K562 (cell line): Measurements from ENCODE around the gene IL26. TPM values are rescaled to one million over a fixed set of nuclear protein-coding genes. Genes with fewer than 3 reads are reported as not detected.

Experiments
- ATAC-seq: fragments of 200-7000 bp; cut with Tn5 transposase; 3 replicates; pipeline ENCODE4 v1.9.1; 2020; ENCODE audit warnings: moderate library complexity
- BruUV-seq: library from RNA; stranded (reverse); fragments of 400-500 nt; replicated peaks from 2 replicates; lab custom pipeline; 2021; lab: Mats Ljungman, UMichigan
- CTCF ChIA-PET: fragments of 300-600 bp; formaldehyde crosslinking; extraction: SDS; loops from one replicate; lab custom pipeline; 2021; ENCODE audit warnings: low intra/inter-chr PET ratio; lab: Yijun Ruan, JAX
- POLR2A ChIA-PET: fragments of 300-600, 350-650 bp; sonication (Branson Sonifier 250); formaldehyde crosslinking; extraction: SDS; loops from one replicate; lab custom pipeline; 2021; ENCODE audit warnings: antibody characterized with exemption, inconsistent platforms; lab: Yijun Ruan, JAX
- DNase-seq, 4 experiments: peaks; one replicate each; pipeline versions ENCODE4 v3.0.0 to v3.0.0-alpha.2; 2011 to 2018; ENCODE audit warnings: low spot score in 3 of 4, mixed read lengths in 3 of 4; ENCODE audit errors: extremely low read depth in 1 of 4
- FAIRE-seq: peaks from 2 replicates; lab custom pipeline; 2011; peaks lifted over from hg19 to GRCh38; lab: Jason Lieb, UNC
- H2AFZ ChIP-seq: 2 replicates; pipeline ENCODE4 v1.6.0; 2011; ENCODE audit warnings: low read depth, low read length, control low read depth, inconsistent platforms
- H3K27ac ChIP-seq: fragments of 200-600 bp; 3 replicates; pipeline ENCODE4 v1.8.0; 2011; ENCODE audit warnings: low read depth, mild to moderate bottlenecking, control low read depth, inconsistent platforms, low read length, moderate library complexity, mixed read lengths; ENCODE audit errors: extremely low read depth
- H3K27me3 ChIP-seq, 2 experiments: fragments of 300-600 bp in 1 of 2; 2 replicates in 1 of 2; 3 replicates in 1 of 2; pipeline versions ENCODE4 v1.6.0 to v1.8.0; 2011; ENCODE audit warnings: inconsistent platforms in 2 of 2, low read length in 2 of 2, mild to moderate bottlenecking in 1 of 2, mixed read lengths in 1 of 2, moderate library complexity in 1 of 2; ENCODE audit not compliant: control insufficient read depth in 2 of 2, insufficient read depth in 2 of 2
- H3K36me3 ChIP-seq: fragments of 300-600 bp; 3 replicates; pipeline ENCODE4 v1.8.0; 2011; ENCODE audit warnings: mild to moderate bottlenecking, low read length, inconsistent platforms; ENCODE audit not compliant: control insufficient read depth, insufficient read depth
- H3K4me1 ChIP-seq, 2 experiments: fragments of 200-600 bp in 1 of 2; replicated peaks in 1 of 2; 2 replicates in 1 of 2; 3 replicates in 1 of 2; pipeline versions ENCODE4 v1.5.1 to v1.8.0; 2011; ENCODE audit warnings: inconsistent platforms in 2 of 2, low read length in 2 of 2, mild to moderate bottlenecking in 1 of 2, mixed read lengths in 1 of 2, moderate library complexity in 1 of 2; ENCODE audit not compliant: control insufficient read depth in 2 of 2, insufficient read depth in 2 of 2
- H3K4me2 ChIP-seq: 2 replicates; pipeline ENCODE4 v1.6.1; 2011; ENCODE audit warnings: low read length, control low read depth, inconsistent platforms, mixed read lengths; ENCODE audit not compliant: insufficient read depth
- H3K4me3 ChIP-seq: fragments of 200-600 bp; sonication (generic), shearing (Covaris generic); 2 replicates; pipeline ENCODE4 v1.5.1; 2016; ENCODE audit warnings: control low read depth, inconsistent platforms
- H3K79me2 ChIP-seq: fragments of 200-600 bp; 3 replicates; pipeline ENCODE4 v1.8.0; 2011; ENCODE audit warnings: low read length, inconsistent platforms; ENCODE audit not compliant: control insufficient read depth, insufficient read depth
- H3K9ac ChIP-seq, 2 experiments: 2 replicates each; pipeline versions ENCODE4 v1.6.0 to v1.6.1; 2011; ENCODE audit warnings: low read depth in 2 of 2, low read length in 2 of 2, control low read depth in 1 of 2, inconsistent platforms in 1 of 2, mild to moderate bottlenecking in 1 of 2, mixed read lengths in 1 of 2; ENCODE audit not compliant: insufficient read depth in 1 of 2
- H3K9me1 ChIP-seq: one replicate; pipeline ENCODE4 v1.6.0; 2011; ENCODE audit warnings: inconsistent platforms, mild to moderate bottlenecking, low read length, moderate library complexity; ENCODE audit not compliant: control insufficient read depth, insufficient read depth
- H3K9me3 ChIP-seq: replicated peaks from 2 replicates; pipeline ENCODE4 v1.5.1; 2011; ENCODE audit warnings: low read depth, low read length, inconsistent platforms; ENCODE audit not compliant: control insufficient read depth, insufficient read depth
- H4K20me1 ChIP-seq: replicated peaks from 2 replicates; pipeline ENCODE4 v1.6.1; 2011; ENCODE audit warnings: low read length, inconsistent platforms, mixed read lengths; ENCODE audit not compliant: control insufficient read depth, insufficient read depth
- FOXA1 ChIP-seq: fragments of 450-650 bp; IDR thresholded peaks from 2 replicates; pipeline ENCODE4 v1.6.1; 2016; ENCODE audit warnings: mild to moderate bottlenecking, borderline replicate concordance
- FOXJ3 ChIP-seq: sonication (generic); formaldehyde crosslinking; IDR thresholded peaks from 2 replicates; pipeline ENCODE4 v1.4.0; 2020; ENCODE audit warnings: mild to moderate bottlenecking, missing genetic modification reagents
- GTF2E2 ChIP-seq: fragments of 200-800 bp; sonication (Bioruptor generic); IDR thresholded peaks from 2 replicates; pipeline ENCODE4 v1.6.1; 2016; ENCODE audit warnings: missing genetic modification characterization, missing compliant biosample characterization
- HCFC1 ChIP-seq: IDR thresholded peaks from 2 replicates; pipeline ENCODE4 v1.6.1; 2012; ENCODE audit warnings: low read depth, low read length, improper control_type of control experiment
- MIER1 ChIP-seq: fragments of 450-650 bp; IDR thresholded peaks from 2 replicates; pipeline ENCODE4 v1.6.1; 2016; ENCODE audit warnings: antibody characterized with exemption, mild to moderate bottlenecking, low read depth
- NCOA4 ChIP-seq: fragments of 450-650 bp; IDR thresholded peaks from 2 replicates; pipeline ENCODE4 v1.6.1; 2018; ENCODE audit warnings: mild to moderate bottlenecking; ENCODE audit not compliant: partially characterized antibody
- RHOXF2B ChIP-seq: fragments of 250-450 bp; sonication (Bioruptor Pico); conservative IDR thresholded peaks from 2 replicates; pipeline ENCODE4 v1.5.1; 2021
- RNF2 ChIP-seq: sonication (generic); IDR thresholded peaks from 2 replicates; pipeline ENCODE4 v1.6.1; 2016
- SLC30A9 ChIP-seq: fragments of 250-450 bp; sonication (Bioruptor Pico); IDR thresholded peaks from 2 replicates; pipeline ENCODE4 v1.8.0; 2022; ENCODE audit warnings: mild to moderate bottlenecking, moderate library complexity
- SMARCC2 ChIP-seq: fragments of 450-650 bp; IDR thresholded peaks from 2 replicates; pipeline ENCODE4 v1.6.1; 2017; ENCODE audit warnings: antibody characterized with exemption, moderate library complexity, mild to moderate bottlenecking, low read depth
- WGBS: fragments of 100-300 bp; shearing (Covaris generic); methylation state at CpG from one replicate; pipeline ENCODE4 v1.1.6; 2016; ENCODE audit warnings: low coverage, mixed read lengths; ENCODE audit not compliant: insufficient coverage; ENCODE audit errors: missing lambda C conversion rate; 5-methylcytosine and 5-hydroxymethylcytosine counted together
- in situ Hi-C: fragments of 300-500 bp; cut with MboI; formaldehyde crosslinking; loops from 4 replicates; pipeline ENCODE4 v1.15.0; 2018; ENCODE audit warnings: inconsistent platforms, mixed read lengths
- intact Hi-C: fragments of 100-400 bp; cut with micrococcal nuclease; formaldehyde crosslinking; loops from 2 replicates; pipeline ENCODE4 v1.14.2; 2022
- polyA plus RNA-seq, 8 experiments: library from polyadenylated mRNA; depleted of rRNA in 4 of 8; stranded (reverse) in 5 of 8; unstranded in 3 of 8; fragments of >200 nt; fragmentation: Nextera tagmentation in 2 of 8; fragmentation: Illumina TruSeq in 1 of 8; extraction: Ambion mirVana in 2 of 8; extraction: Trizol in 1 of 8; gene quantifications; 2 replicates each; pipeline versions ENCODE4 v1.2.1 to v1.2.3, GENCODE V29; 2011 to 2014; ENCODE audit warnings: inconsistent platforms in 1 of 8, missing spikeins in 1 of 8
- total RNA-seq, 7 experiments: library from RNA; depleted of rRNA in 6 of 7; stranded (reverse); fragments of >200 nt in 6 of 7; fragmentation: Illumina TruSeq in 2 of 7; extraction: Trizol in 2 of 7; gene quantifications; 2 replicates each; pipeline versions ENCODE4 v1.2.1 to v1.2.3, GENCODE V29; 2011 to 2021; ENCODE audit warnings: low replicate concordance in 1 of 7
- TF ChIP-seq, protein P1 (sequence below): fragments of 200-400 bp; formaldehyde crosslinking; IDR thresholded peaks from 2 replicates; pipeline ENCODE4 v1.6.1; 2017; ENCODE audit warnings: mild to moderate bottlenecking, low read depth, low read length, moderate library complexity
- TF ChIP-seq, protein P2 (sequence below): sonication (generic); formaldehyde crosslinking; IDR thresholded peaks from 2 replicates; pipeline ENCODE4 v1.8.1; 2023; ENCODE audit warnings: missing genetic modification reagents, mild to moderate bottlenecking, borderline replicate concordance
- TF ChIP-seq, protein P3 (sequence below): fragments of 250-450 bp; sonication (Bioruptor Pico); IDR thresholded peaks from 2 replicates; pipeline ENCODE4 v1.5.0; 2021; ENCODE audit warnings: mild to moderate bottlenecking, borderline replicate concordance

The IL26 gene
- total and polyA plus RNA-seq, 9 of the 15 experiments (the other 6 are each of a cell fraction or from before 2014, with no cell fraction given): not detected

DNA sequence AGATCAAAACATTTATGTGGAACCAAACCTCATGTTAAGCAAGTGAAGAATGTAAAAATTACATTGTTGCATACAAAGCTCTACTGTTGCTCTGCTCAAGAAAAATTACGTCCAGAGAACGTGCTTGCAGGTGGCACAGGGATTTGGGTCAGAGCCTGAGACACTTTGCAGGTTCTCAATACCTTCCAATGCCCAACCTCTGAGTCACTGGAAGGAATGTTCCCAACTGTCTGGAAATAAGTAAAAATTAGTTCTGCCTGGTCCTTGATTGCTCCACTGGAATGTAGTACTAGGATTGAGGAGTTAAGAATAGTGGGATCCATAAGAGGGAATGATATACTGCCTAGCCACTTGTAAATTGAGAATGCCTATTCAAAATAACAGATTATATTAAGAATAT, 63.2 kb downstream of the IL26 start:
- ATAC-seq (no peak), DNase-seq (no peak), FAIRE-seq (no peak)
- Histone ChIP-seq H3K4me3 (no peak overlapping the region), H3K27me3 (peaks cover 4 to 7% of the 10 kb centered on the region in 2 experiments; a peak in 3 of 5 replicates), H2AFZ (no peak overlapping the region), H3K9me1 (no peaks in the 10 kb centered on the region), H3K4me2 (no peak overlapping the region), H4K20me1 (no peaks in the 10 kb centered on the region), H3K9ac (no peak overlapping the region), H3K36me3 (no peaks in the 10 kb centered on the region), H3K4me1 (no peaks in the 10 kb centered on the region), H3K27ac (no peak overlapping the region), H3K9me3 (no peaks in the 10 kb centered on the region), H3K79me2 (no peaks in the 10 kb centered on the region)
- 0% methylated on average over 2 of the region's 2 CpGs for WGBS
- ChIA-PET POLR2A (no interaction called here), CTCF (no interaction called here)
- intact Hi-C loops: no loop called here
- in situ Hi-C loops: no loop called here
- TF ChIP-seq NCOA4: no peak
- TF ChIP-seq, protein P1, sequence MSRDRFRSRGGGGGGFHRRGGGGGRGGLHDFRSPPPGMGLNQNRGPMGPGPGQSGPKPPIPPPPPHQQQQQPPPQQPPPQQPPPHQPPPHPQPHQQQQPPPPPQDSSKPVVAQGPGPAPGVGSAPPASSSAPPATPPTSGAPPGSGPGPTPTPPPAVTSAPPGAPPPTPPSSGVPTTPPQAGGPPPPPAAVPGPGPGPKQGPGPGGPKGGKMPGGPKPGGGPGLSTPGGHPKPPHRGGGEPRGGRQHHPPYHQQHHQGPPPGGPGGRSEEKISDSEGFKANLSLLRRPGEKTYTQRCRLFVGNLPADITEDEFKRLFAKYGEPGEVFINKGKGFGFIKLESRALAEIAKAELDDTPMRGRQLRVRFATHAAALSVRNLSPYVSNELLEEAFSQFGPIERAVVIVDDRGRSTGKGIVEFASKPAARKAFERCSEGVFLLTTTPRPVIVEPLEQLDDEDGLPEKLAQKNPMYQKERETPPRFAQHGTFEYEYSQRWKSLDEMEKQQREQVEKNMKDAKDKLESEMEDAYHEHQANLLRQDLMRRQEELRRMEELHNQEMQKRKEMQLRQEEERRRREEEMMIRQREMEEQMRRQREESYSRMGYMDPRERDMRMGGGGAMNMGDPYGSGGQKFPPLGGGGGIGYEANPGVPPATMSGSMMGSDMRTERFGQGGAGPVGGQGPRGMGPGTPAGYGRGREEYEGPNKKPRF: no peak
- TF ChIP-seq FOXA1: no peak
- TF ChIP-seq RNF2: no peak
- TF ChIP-seq, protein P2, sequence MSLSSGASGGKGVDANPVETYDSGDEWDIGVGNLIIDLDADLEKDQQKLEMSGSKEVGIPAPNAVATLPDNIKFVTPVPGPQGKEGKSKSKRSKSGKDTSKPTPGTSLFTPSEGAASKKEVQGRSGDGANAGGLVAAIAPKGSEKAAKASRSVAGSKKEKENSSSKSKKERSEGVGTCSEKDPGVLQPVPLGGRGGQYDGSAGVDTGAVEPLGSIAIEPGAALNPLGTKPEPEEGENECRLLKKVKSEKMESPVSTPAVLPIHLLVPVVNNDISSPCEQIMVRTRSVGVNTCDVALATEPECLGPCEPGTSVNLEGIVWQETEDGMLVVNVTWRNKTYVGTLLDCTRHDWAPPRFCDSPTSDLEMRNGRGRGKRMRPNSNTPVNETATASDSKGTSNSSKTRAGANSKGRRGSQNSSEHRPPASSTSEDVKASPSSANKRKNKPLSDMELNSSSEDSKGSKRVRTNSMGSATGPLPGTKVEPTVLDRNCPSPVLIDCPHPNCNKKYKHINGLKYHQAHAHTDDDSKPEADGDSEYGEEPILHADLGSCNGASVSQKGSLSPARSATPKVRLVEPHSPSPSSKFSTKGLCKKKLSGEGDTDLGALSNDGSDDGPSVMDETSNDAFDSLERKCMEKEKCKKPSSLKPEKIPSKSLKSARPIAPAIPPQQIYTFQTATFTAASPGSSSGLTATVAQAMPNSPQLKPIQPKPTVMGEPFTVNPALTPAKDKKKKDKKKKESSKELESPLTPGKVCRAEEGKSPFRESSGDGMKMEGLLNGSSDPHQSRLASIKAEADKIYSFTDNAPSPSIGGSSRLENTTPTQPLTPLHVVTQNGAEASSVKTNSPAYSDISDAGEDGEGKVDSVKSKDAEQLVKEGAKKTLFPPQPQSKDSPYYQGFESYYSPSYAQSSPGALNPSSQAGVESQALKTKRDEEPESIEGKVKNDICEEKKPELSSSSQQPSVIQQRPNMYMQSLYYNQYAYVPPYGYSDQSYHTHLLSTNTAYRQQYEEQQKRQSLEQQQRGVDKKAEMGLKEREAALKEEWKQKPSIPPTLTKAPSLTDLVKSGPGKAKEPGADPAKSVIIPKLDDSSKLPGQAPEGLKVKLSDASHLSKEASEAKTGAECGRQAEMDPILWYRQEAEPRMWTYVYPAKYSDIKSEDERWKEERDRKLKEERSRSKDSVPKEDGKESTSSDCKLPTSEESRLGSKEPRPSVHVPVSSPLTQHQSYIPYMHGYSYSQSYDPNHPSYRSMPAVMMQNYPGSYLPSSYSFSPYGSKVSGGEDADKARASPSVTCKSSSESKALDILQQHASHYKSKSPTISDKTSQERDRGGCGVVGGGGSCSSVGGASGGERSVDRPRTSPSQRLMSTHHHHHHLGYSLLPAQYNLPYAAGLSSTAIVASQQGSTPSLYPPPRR (CRISPR knock-in tag): no peak
- TF ChIP-seq, protein P3, sequence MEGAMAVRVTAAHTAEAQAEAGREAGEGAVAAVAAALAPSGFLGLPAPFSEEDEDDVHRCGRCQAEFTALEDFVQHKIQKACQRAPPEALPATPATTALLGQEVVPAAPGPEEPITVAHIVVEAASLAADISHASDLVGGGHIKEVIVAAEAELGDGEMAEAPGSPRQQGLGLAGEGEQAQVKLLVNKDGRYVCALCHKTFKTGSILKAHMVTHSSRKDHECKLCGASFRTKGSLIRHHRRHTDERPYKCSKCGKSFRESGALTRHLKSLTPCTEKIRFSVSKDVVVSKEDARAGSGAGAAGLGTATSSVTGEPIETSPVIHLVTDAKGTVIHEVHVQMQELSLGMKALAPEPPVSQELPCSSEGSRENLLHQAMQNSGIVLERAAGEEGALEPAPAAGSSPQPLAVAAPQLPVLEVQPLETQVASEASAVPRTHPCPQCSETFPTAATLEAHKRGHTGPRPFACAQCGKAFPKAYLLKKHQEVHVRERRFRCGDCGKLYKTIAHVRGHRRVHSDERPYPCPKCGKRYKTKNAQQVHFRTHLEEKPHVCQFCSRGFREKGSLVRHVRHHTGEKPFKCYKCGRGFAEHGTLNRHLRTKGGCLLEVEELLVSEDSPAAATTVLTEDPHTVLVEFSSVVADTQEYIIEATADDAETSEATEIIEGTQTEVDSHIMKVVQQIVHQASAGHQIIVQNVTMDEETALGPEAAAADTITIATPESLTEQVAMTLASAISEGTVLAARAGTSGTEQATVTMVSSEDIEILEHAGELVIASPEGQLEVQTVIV (CRISPR knock-in tag): no peak
- TF ChIP-seq HCFC1: no peak
- no peak for TF ChIP-seq MIER1
- TF ChIP-seq SMARCC2: no peak
- TF ChIP-seq SLC30A9 (CRISPR knock-in tag): no peak
- no peak for TF ChIP-seq GTF2E2 (tag)
- no peak for TF ChIP-seq FOXJ3 (CRISPR knock-in tag)
- TF ChIP-seq RHOXF2B: no peak
- no TSS peak for BruUV-seq
